ENCODE measurements around the gene UCKL1.
"Not testable (repeated sequence)": the region's sequence is repeated elsewhere in the genome, so short reads cannot be mapped to it uniquely, and the experiment has no call there.

Gene UCKL1

DNA sequence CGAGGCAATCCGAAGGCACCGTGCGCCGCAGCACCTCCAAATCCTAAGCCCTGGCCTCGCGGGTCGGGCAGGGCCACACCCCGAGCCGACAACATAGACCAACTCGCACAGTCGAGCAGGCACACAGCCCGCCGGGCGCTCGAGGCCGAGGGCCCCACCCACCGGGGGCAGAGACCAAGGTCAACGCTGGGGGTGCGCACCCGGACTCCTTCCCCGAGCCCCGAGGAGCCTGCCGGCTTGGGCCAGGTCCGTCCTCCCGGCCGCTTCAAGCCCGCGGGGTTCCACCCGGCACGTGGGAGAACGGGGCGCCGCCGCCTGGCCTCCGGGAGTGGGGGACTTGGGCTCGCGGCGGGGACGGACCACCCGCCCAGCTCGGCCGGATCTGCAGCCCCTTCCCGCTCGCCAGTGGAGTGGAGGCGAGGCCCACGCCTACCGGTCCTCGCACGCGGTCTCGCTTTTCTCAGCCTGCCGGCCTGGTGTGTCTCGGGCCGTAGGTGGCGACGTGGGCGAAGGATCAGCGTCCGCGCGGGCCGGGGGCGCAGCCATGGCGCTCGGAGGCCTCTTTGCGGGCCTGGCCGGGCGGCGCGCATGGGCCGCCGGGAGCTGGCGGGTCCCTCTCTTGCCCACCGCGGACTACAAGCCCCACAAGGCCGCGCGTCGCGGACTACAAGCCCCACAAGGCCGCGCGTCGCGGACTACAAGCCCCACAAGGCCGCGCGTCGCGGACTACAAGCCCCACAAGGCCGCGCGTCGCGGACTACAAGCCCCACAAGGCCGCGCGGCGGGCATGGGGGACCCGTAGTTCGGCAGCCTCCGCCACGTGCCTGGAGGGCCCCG, at the start of gene UCKL1:
TSS of gene UCKL1 (minus strand) at position 590 of the 837 bp plus-strand sequence. CDS start at position 546, 44 bp downstream.
- DNase-seq (ENCODE audit: low read depth, low spot score) = peak; percentile 78

GRCh38 chr20:64005394-64005793, 49.2 kb upstream of the UCKL1 start:
- no peak for DNase-seq (ENCODE audit: low read depth, low spot score)

GRCh38 chr20:64003960-64004725, 47.9 kb upstream of the UCKL1 start:
- no peak for DNase-seq (ENCODE audit: low read depth, low spot score)

DNA sequence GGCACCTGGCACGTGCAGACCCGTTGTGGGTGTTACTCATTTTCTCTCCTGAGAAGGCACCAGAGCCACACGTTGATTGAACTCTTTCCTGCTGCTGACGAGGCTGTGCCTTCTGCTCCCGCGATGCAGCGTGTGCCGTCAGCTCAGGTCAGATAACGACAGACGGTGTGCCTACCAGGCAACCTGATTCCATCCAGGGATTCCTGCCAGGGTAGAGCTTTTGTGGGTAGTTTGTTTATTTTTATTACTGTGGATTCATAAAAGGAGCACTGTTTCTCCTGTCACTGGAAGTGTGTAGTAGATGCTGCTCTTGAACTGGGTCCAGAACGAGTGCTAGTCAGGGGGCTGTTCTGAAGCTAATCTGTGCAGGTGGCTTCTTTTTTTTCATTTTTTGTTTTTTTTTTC, 45.4 kb upstream of the UCKL1 start:
- DNase-seq (ENCODE audit: low read depth, low spot score) = no peak

- no peak for DNase-seq (ENCODE audit: low read depth, low spot score)
Observed at GRCh38 chr20:64000906-64001305, 44.7 kb upstream of the UCKL1 start.

- no peak for DNase-seq (ENCODE audit: low read depth, low spot score)
Observed at GRCh38 chr20:63982937-63983336, 26.7 kb upstream of the UCKL1 start.

DNA sequence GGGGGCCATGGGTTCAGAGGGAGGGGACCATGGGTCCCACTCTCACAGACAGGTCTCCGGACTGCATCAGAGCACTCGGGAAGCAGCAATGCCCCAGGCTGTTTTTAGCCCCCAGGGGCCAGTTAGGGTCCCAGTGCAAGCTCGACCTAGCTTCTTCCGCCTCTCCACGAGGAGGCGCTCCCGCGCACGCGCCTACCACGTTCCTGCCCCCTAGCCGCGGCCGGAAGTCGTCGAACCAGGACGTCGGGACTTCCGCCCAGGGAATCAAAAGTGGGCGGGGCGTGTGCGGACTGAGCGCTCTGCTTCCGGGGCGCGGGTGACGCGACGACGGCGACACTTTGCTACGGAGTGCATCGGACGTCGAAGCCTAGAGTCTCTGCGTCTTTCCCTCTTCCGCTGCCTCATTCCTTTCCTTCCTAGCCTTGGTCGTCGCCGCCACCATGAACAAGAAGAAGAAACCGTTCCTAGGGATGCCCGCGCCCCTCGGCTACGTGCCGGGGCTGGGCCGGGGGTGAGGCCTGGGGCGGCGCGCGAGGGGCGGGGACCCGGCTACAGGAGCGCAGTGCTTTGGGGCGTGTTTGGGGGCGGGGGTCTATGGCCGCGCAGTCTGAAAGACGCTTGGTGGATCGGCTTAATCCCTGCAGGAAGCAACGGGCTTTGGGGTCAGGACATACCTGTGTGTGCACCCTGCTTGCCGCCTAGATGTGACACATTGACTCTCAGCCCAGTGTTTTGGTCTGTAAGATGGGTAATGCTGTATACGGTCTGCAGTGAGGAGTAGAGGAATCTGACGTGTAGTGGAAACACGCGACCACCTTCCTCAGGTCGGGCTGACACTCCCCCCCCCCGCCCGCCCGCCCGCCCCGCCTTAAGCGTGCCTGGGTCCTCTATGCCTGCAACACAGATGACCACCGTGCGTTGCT, 24.9 kb upstream of the UCKL1 start, which contains the start of gene PRPF6:
TSS of gene PRPF6 (plus strand) at position 327 of the 923 bp plus-strand sequence. CDS start at position 441, 114 bp downstream.
- DNase-seq (ENCODE audit: low read depth, low spot score) = peak; percentile 91

- no peak for DNase-seq (ENCODE audit: low read depth, low spot score)
Observed at GRCh38 chr20:63980317-63980805, 24.1 kb upstream of the UCKL1 start.

DNA sequence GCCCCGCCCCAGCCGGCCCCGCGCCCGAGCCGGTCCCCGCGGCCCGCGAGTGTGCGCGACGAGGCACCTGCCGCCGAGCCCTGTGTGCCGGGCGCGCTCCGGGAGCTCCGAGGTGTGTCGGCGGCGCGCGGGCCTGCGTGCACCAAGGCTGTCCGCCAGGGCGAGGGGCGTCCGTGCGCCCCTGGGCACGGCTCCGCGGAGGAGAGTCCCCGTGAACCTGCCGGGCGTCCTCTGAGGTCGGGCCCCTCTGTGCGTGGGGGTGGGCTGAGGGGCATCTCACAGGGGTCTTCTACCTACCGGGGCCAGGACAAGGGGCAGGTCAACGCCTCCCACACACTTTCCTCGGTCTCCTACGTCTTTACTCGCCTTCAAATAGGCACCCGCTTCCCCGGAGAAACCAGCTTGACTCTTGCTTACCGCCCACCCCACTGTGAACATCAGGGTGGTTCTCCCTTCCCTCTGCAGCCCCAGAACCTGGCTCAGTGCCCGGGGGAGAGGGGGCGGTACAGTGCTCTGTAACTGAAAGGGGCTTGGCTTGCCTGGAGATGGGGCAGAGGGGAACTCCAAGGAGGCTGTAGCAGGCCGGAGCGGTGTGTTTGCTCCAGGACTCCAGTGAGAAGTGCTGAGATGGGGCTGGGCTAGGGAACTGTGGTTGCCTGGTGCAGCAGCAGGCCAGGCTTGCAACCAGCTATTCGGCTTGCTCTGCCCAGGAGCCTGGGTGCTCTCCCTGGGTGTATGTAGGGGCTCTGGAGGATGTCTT, 23.5 kb upstream of the UCKL1 start, which contains the start of gene SAMD10:
TSS of gene SAMD10 (minus strand) at position 86 of the 760 bp plus-strand sequence. CDS start 175 bp downstream, outside the sequence.
- DNase-seq (ENCODE audit: low read depth, low spot score) = no peak

DNA sequence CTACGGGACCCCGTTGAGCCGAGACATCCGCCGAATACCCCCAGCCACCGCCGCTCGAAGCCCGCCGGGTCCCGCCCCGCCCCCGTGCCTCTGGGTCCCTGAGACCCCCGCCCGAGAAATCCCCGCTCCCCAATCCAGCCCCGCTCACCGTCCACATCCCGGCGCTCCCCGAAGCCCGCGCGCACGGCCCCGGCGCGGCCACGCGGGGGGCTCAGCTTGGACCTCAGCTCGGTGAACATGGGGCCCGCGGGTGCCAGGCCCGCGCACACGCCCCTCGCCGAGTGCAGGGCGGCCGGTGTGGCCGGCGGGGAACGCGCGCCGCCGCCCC, 23.0 kb upstream of the UCKL1 start:
- no peak for DNase-seq (ENCODE audit: low read depth, low spot score)

- no peak for DNase-seq (ENCODE audit: low read depth, low spot score)
Observed at GRCh38 chr20:63978319-63979228, 22.4 kb upstream of the UCKL1 start.

- no peak for DNase-seq (ENCODE audit: low read depth, low spot score)
Observed at GRCh38 chr20:63977739-63978276, 21.6 kb upstream of the UCKL1 start.

DNA sequence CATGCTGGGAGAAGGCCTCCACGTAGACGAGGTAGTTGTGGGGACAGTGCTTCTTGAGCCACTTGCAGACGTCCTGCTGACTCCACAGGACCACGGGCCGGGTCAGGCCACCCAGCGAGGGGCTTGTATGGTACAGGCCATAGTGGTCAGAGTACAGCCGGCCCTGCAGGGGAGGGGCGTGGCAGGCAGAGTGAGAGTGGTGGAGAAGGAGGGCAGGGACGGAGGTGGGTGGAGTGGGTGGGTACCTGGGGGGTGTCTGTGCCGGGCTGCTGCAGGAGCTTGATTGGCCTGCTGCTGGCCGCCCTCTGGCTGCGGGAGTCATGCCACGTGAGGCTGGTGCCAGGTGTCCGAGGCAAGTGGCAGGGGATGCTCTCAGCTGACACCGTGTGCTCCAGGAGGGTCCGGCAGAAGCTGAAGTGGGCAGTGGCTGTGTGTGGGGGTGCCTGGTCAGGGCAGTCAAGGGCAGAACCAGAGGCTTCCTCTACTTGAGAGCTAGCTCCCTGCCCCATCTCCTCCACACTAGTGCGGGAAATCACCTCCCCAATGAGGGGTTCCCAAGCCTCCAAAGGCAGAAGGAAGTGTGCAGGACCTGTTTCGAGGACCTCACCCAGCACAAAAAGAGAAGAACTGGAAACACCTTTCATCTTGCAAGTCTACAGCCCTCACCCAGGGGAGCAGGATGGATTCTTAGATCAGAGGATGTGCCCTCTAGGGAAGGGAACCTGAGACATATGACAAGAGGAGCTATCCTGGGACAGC, 20.9 kb upstream of the UCKL1 start:
- DNase-seq (ENCODE audit: low read depth, low spot score) = no peak

DNA sequence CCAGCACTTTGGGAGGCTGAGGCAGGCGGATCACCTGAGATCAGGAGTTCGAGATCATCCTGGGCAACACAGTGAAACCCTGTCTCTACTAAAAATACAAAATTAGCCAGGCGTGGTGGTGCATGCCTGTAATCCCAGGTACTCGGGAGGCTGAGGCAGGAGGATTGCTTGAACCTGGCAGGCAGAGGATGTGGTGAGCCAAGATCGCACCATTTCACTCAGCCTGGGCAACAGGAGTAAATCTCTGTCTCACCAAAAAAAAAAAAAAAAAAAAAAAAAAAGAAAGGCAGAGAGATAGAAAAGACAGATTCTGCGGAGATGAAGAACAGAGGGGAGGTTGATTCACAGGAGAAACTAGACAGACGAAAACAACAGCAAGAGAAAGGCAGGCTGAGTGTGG, 20.3 kb upstream of the UCKL1 start:
- DNase-seq (ENCODE audit: low read depth, low spot score) = not testable (repeated sequence)

DNA sequence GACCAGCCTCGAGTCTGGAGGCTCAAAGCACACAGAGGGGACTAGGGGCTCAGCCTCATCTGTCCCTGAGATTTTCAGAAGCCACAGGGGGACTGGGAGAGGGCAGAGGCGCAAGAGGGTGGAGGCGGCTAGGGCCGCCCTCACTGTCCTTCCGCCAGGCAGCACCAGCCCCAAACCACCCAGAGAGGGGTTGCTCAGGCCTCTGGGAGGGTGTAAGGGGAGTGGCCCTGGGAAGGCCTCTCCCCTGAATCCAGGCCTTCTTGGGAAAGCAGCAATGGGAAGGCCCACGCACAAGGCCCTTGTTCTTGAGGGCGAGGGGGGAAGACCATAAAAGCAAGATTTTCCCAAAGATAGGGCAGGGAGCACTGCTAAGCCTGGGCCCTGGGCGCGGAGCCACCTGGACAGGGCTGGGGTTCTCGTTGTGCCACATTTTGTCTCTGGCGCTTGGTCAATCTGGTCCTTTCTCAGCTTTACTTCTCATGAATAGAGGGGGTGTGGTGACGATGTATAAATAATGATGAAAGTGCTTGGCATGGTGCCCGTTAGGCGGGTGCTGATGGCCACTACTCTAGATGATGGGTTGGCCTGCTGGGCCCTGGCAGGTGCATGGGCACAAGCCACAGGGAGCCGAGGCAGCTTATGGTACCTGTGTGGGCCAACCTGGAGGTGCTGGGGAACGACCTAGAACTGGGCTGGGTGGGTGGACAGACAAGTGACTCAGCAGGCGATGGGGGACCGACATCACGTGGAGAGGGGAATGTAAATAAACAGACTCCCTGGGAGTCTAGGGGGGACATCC, 18.4 kb upstream of the UCKL1 start:
- DNase-seq (ENCODE audit: low read depth, low spot score) = no peak

DNA sequence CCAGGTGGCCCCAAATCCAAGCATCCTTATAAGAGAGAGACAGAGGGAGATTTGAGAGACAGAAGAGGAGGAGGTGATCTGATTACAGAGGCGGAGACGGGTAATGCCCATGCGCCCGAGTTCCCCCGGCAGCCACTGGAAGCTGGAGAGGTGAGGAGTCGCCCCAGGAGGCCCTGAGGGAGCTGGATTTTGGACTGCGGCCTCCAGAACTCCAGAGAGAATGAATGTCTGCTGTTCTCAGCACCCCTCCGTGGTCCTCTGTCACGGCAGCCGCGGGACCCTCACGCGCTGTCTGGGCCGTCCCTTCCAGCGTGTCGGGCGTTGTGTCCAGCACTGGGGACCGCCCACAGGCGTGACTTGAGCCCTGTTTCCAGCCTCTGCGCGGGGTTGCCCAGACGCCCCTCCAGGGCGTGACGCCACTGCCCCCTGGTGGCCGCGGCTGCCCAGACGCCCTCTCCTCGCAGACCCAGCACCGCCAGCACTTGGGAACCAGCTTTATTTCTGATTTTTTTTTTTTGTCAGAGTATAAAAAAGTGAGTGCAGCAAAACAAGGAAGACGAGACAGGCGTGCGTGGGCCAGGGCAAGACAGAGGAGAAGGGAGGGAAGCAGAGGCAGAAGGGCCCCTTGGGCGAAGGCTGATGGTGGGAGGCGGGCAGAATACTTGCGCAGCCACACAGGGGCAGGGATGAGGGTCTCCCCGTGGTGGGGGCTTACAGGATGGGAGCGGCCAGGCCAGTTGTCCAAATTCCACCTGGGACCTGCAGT, 17.6 kb upstream of the UCKL1 start:
- no peak for DNase-seq (ENCODE audit: low read depth, low spot score)

- no peak for DNase-seq (ENCODE audit: low read depth, low spot score)
Observed at GRCh38 chr20:63973160-63973479, 16.9 kb upstream of the UCKL1 start.
